PC-9 (cell line): Measurements from ENCODE around the gene GLRA2.

Source experiments
- CTCF ChIP-seq: fragments of 200-600 bp; sonication (generic); conservative IDR thresholded peaks from 2 replicates; pipeline ENCODE4 v1.6.1; 2017; ENCODE audit warnings: mixed run types, antibody characterized with exemption, mild to moderate bottlenecking, moderate library complexity
- EZH2 ChIP-seq: fragments of 200-600 bp; sonication (generic); IDR thresholded peaks from 2 replicates; pipeline ENCODE4 v1.8.0; 2017; ENCODE audit warnings: antibody characterized with exemption, low read depth

GRCh38 chrX:14702145-14702544 lies 172.8 kb downstream of the GLRA2 start:
- TF ChIP-seq CTCF, result no peak
- no peak for TF ChIP-seq EZH2
